ENCODE data around the gene FMNL1. TPM values are rescaled to one million over a fixed set of nuclear protein-coding genes. Genes with fewer than 3 reads are reported as not detected.

The FMNL1 gene
- total and polyA plus RNA-seq, 10 of the 15 experiments (the other 5 are each of a cell fraction or from before 2014, with no cell fraction given): 3.3 to 108 (median 19.5) TPM

DNA sequence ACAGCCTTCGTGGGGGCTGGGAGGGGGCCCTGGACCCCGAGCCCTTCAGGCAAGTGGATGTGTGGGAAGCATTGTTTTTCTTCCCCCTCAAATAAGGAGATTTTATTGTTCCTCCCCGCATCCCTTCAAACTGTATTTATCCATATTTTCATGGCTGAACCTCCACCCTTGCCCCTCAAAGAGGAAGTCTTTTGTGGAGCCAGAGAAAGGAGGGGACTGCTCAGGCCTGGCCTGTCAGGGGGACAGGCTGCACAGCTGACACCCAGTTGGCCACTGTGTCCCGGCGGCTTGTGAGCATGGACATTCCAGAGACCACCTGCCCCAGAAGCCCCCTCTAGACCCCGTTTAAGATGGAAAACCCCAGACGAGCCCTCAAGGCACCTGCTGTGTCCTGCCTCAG is 44.1 kb upstream of the FMNL1 start:
- ChIA-PET POLR2A (no interaction called here), RAD21 (ENCODE audit: unreplicated experiment) (interaction anchor here (1.0 kb wide), 1 partner anchor 18 kb away, joined by 3 read pairs; no protein-coding TSS in a partner anchor), SMC1A (ENCODE audit: uncharacterized antibody, unreplicated experiment) (no interaction called here), CTCF (interaction anchor here (0.8 to 1.3 kb wide), 2 partner anchors 42 to 257 kb away, joined by 3 read pairs; partner anchors contain the start of gene ACBD4)
- Histone ChIP-seq H3K27me3 (replicated peaks in 1 of 2; ENCODE audit: control insufficient read depth in 2 of 2, insufficient read depth in 2 of 2, low read length in 1 of 2) (no peaks in the 10 kb centered on the region), H3K4me3 (no peak overlapping the region), H3K27ac (ENCODE audit: control insufficient read depth, insufficient read depth) (no peak overlapping the region), H3K79me2 (ENCODE audit: control insufficient read depth, insufficient read depth, low read length) (no peaks in the 10 kb centered on the region), H2AFZ (ENCODE audit: control insufficient read depth, low read depth, low read length) (no peak overlapping the region), H3K4me1 (ENCODE audit: control insufficient read depth, insufficient read depth, low read length) (peaks cover 6% of the 10 kb centered on the region; the same call in 1 of the 2 replicates), H4K20me1 (ENCODE audit: control insufficient read depth, insufficient read depth) (no peaks in the 10 kb centered on the region), H3K9me3 (replicated peaks; ENCODE audit: control insufficient read depth, insufficient read depth, low read length) (no peaks in the 10 kb centered on the region), H3K9ac (ENCODE audit: control insufficient read depth, insufficient read depth, low read length) (no peak overlapping the region), H3K36me3 (ENCODE audit: control insufficient read depth in 2 of 2, insufficient read depth in 2 of 2, low read length in 1 of 2) (no peaks in the 10 kb centered on the region), H3K4me2 (ENCODE audit: control insufficient read depth, insufficient read depth) (no peak overlapping the region)
- ATAC-seq (no peak), DNase-seq (ENCODE audit: low read depth, low spot score) (no peak), FAIRE-seq (no peak)
- TF ChIP-seq TBL1XR1 (IDR thresholded peaks at IDR 0.05; ENCODE audit: low read depth, low read length) (no peak), IKZF1 (conservative IDR thresholded peaks at IDR 0.05) (no peak), KAT2A (conservative IDR thresholded peaks at IDR 0.05; ENCODE audit: control insufficient read depth, low read depth, low read length) (no peak)
- TF ChIP-seq, protein P1, sequence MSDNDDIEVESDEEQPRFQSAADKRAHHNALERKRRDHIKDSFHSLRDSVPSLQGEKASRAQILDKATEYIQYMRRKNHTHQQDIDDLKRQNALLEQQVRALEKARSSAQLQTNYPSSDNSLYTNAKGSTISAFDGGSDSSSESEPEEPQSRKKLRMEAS (IDR thresholded peaks at IDR 0.05; ENCODE audit: low read depth, low read length): no peak
- TF ChIP-seq, protein P2, sequence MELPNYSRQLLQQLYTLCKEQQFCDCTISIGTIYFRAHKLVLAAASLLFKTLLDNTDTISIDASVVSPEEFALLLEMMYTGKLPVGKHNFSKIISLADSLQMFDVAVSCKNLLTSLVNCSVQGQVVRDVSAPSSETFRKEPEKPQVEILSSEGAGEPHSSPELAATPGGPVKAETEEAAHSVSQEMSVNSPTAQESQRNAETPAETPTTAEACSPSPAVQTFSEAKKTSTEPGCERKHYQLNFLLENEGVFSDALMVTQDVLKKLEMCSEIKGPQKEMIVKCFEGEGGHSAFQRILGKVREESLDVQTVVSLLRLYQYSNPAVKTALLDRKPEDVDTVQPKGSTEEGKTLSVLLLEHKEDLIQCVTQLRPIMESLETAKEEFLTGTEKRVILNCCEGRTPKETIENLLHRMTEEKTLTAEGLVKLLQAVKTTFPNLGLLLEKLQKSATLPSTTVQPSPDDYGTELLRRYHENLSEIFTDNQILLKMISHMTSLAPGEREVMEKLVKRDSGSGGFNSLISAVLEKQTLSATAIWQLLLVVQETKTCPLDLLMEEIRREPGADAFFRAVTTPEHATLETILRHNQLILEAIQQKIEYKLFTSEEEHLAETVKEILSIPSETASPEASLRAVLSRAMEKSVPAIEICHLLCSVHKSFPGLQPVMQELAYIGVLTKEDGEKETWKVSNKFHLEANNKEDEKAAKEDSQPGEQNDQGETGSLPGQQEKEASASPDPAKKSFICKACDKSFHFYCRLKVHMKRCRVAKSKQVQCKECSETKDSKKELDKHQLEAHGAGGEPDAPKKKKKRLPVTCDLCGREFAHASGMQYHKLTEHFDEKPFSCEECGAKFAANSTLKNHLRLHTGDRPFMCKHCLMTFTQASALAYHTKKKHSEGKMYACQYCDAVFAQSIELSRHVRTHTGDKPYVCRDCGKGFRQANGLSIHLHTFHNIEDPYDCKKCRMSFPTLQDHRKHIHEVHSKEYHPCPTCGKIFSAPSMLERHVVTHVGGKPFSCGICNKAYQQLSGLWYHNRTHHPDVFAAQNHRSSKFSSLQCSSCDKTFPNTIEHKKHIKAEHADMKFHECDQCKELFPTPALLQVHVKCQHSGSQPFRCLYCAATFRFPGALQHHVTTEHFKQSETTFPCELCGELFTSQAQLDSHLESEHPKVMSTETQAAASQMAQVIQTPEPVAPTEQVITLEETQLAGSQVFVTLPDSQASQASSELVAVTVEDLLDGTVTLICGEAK (IDR thresholded peaks at IDR 0.05; ENCODE audit: borderline replicate concordance): no peak
- intact Hi-C loops (cut with micrococcal nuclease; ENCODE audit: unreplicated experiment) (no loop called here), in situ Hi-C loops (cut with MboI) (no loop called here)
- BruUV-seq (replicated peaks): no TSS peak
- 40% methylated on average over 7 of the region's 7 CpGs for WGBS (ENCODE audit: insufficient coverage, insufficient replicate concordance, low lambda C conversion rate, missing lambda C conversion rate)
